NCI-H82 treated with DMSO at 0.1 percent for 48 hours (cell line): ENCODE measurements around the gene TDRD9.
"Not testable (repeated sequence)": the region's sequence is repeated elsewhere in the genome, so short reads cannot be mapped to it uniquely, and the experiment has no call there.

Source experiments
- DNase-seq: peaks from one replicate; lab custom pipeline; 2025; ENCODE audit not compliant: unreplicated experiment; lab: John Stamatoyannopoulos, UW

Gene TDRD9

GRCh38 chr14:103928011-103928890 lies at the start of gene TDRD9:
Gene TDRD9, plus strand, starts transcription at chr14:103928456. Its CDS starts 54 bp downstream, at chr14:103928510.
- DNase-seq = no peak

- DNase-seq = no peak
These were observed 49.1 kb upstream of the TDRD9 start for GRCh38 chr14:103879118-103879569.

- no peak for DNase-seq
These were observed 48.5 kb upstream of the TDRD9 start for GRCh38 chr14:103879570-103880347.

- no peak for DNase-seq
These were observed 47.6 kb upstream of the TDRD9 start for GRCh38 chr14:103880348-103881267.

GRCh38 chr14:103881268-103882201 lies 46.7 kb upstream of the TDRD9 start:
- no peak for DNase-seq

GRCh38 chr14:103882503-103883262 lies 45.6 kb upstream of the TDRD9 start:
- no peak for DNase-seq

- no peak for DNase-seq
These were observed 45.1 kb upstream of the TDRD9 start for GRCh38 chr14:103883263-103883523.

GRCh38 chr14:103884854-103885253 lies 43.4 kb upstream of the TDRD9 start:
- no peak for DNase-seq

GRCh38 chr14:103885509-103885932 lies 42.7 kb upstream of the TDRD9 start:
- DNase-seq = no peak

- DNase-seq = no peak
These were observed 41.7 kb upstream of the TDRD9 start for GRCh38 chr14:103886304-103887169.

- no peak for DNase-seq
These were observed 41.1 kb upstream of the TDRD9 start for GRCh38 chr14:103887170-103887501.

- no peak for DNase-seq
These were observed 40.6 kb upstream of the TDRD9 start for GRCh38 chr14:103887557-103888115.

GRCh38 chr14:103889002-103889312 lies 39.3 kb upstream of the TDRD9 start:
- not testable (repeated sequence) for DNase-seq

GRCh38 chr14:103889313-103890051 lies 38.8 kb upstream of the TDRD9 start:
- no peak for DNase-seq

GRCh38 chr14:103890052-103890371 lies 38.2 kb upstream of the TDRD9 start:
- DNase-seq = no peak

- no peak for DNase-seq
These were observed 37.2 kb upstream of the TDRD9 start for GRCh38 chr14:103890821-103891666.

GRCh38 chr14:103891667-103892215 lies 36.5 kb upstream of the TDRD9 start:
- DNase-seq = no peak
